H9 (cell line): Measurements from ENCODE around the gene ZBTB43. TPM values are rescaled to one million over a fixed set of nuclear protein-coding genes. Genes with fewer than 3 reads are reported as not detected.

ENCODE experiments used
- DNase-seq: peaks from one replicate; pipeline ENCODE4 v3.0.0-alpha.2; 2017
- H2AFZ ChIP-seq: one replicate; pipeline ENCODE4 v1.6.1; 2013; ENCODE audit warnings: mild to moderate bottlenecking, low read length, control low read depth, moderate library complexity
- H2AK5ac ChIP-seq: 2 replicates; pipeline ENCODE4 v1.6.1; 2013; ENCODE audit warnings: low read length, control low read depth, mixed read lengths; ENCODE audit not compliant: insufficient read length
- H2BK120ac ChIP-seq: one replicate; pipeline ENCODE4 v1.6.1; 2013; ENCODE audit warnings: low read depth, mild to moderate bottlenecking, low read length, control low read depth, inconsistent platforms; ENCODE audit not compliant: poor library complexity, severe bottlenecking
- H2BK12ac ChIP-seq: 2 replicates; pipeline ENCODE4 v1.6.1; 2013; ENCODE audit warnings: low read length, control low read depth, mixed read lengths, low read depth; ENCODE audit not compliant: insufficient read length
- H2BK15ac ChIP-seq: 2 replicates; pipeline ENCODE4 v1.6.1; 2013; ENCODE audit warnings: low read depth, low read length, control low read depth
- H2BK20ac ChIP-seq: one replicate; pipeline ENCODE4 v1.6.1; 2013; ENCODE audit warnings: low read depth, mild to moderate bottlenecking, low read length, control low read depth, inconsistent platforms; ENCODE audit not compliant: poor library complexity, severe bottlenecking
- H2BK5ac ChIP-seq: 2 replicates; pipeline ENCODE4 v1.6.1; 2013; ENCODE audit warnings: low read length, control low read depth, mixed read lengths; ENCODE audit not compliant: insufficient read length
- H3K14ac ChIP-seq: 2 replicates; pipeline ENCODE4 v1.6.1; 2013; ENCODE audit warnings: low read length, control low read depth; ENCODE audit not compliant: insufficient read depth
- H3K18ac ChIP-seq: 2 replicates; pipeline ENCODE4 v1.6.1; 2013; ENCODE audit warnings: low read depth, mild to moderate bottlenecking, mixed read lengths, low read length, control low read depth; ENCODE audit not compliant: insufficient read length
- H3K23ac ChIP-seq: 2 replicates; pipeline ENCODE4 v1.6.1; 2013; ENCODE audit warnings: low read length, control low read depth, mixed read lengths, low read depth; ENCODE audit not compliant: insufficient read length
- H3K23me2 ChIP-seq: 2 replicates; pipeline ENCODE4 v1.6.1; 2013; ENCODE audit warnings: low read depth, mild to moderate bottlenecking, mixed read lengths, low read length, control low read depth; ENCODE audit not compliant: insufficient read length, poor library complexity, severe bottlenecking
- H3K27ac ChIP-seq: 2 replicates; pipeline ENCODE4 v1.5.1; 2013; ENCODE audit warnings: low read length, control low read depth, mixed read lengths, low read depth; ENCODE audit not compliant: insufficient read length
- H3K27me3 ChIP-seq: 2 replicates; pipeline ENCODE4 v1.6.1; 2013; ENCODE audit warnings: low read length, control low read depth, inconsistent platforms; ENCODE audit not compliant: insufficient read depth
- H3K4ac ChIP-seq: 2 replicates; pipeline ENCODE4 v1.6.1; 2013; ENCODE audit warnings: low read depth, mild to moderate bottlenecking, control low read depth, inconsistent platforms, low read length, moderate library complexity
- H3K4me1 ChIP-seq: 2 replicates; pipeline ENCODE4 v1.6.1; 2013; ENCODE audit warnings: low read length, control low read depth, inconsistent platforms; ENCODE audit not compliant: insufficient read depth
- H3K4me2 ChIP-seq: 2 replicates; pipeline ENCODE4 v1.6.1; 2013; ENCODE audit warnings: low read length, control low read depth, mixed read lengths; ENCODE audit not compliant: insufficient read length, insufficient read depth
- H3K56ac ChIP-seq: 2 replicates; pipeline ENCODE4 v1.6.1; 2013; ENCODE audit warnings: low read depth, mild to moderate bottlenecking, mixed read lengths, low read length, control low read depth; ENCODE audit not compliant: insufficient read length
- H3K79me1 ChIP-seq: 2 replicates; pipeline ENCODE4 v1.6.1; 2013; ENCODE audit warnings: low read depth, mild to moderate bottlenecking, moderate library complexity, low read length, control low read depth, inconsistent platforms; ENCODE audit not compliant: insufficient read depth, poor library complexity, severe bottlenecking
- H3K79me2 ChIP-seq: 2 replicates; pipeline ENCODE4 v1.6.1; 2013; ENCODE audit warnings: low read length, control low read depth, inconsistent platforms; ENCODE audit not compliant: insufficient read depth
- H3K9ac ChIP-seq: 2 replicates; pipeline ENCODE4 v1.6.1; 2013; ENCODE audit warnings: low read length, control low read depth, mixed read lengths; ENCODE audit not compliant: insufficient read length; ENCODE audit errors: extremely low read depth
- H3K9me3 ChIP-seq: one replicate; pipeline ENCODE4 v1.6.1; 2013; ENCODE audit warnings: low read depth, low read length, inconsistent platforms; ENCODE audit not compliant: control insufficient read depth
- H3T11ph ChIP-seq: one replicate; pipeline ENCODE4 v1.6.1; 2013; ENCODE audit warnings: mild to moderate bottlenecking, low read length, control low read depth, inconsistent platforms
- H4K20me1 ChIP-seq: one replicate; pipeline ENCODE4 v1.6.1; 2013; ENCODE audit not compliant: control insufficient read depth, insufficient read length, insufficient read depth
- H4K5ac ChIP-seq: 2 replicates; pipeline ENCODE4 v1.6.1; 2013; ENCODE audit warnings: low read depth, mild to moderate bottlenecking, mixed read lengths, low read length, control low read depth; ENCODE audit not compliant: insufficient read length
- H4K8ac ChIP-seq: replicated peaks from 2 replicates; pipeline ENCODE4 v1.6.1; 2013; ENCODE audit warnings: low read length, control low read depth, mixed read lengths, low read depth; ENCODE audit not compliant: insufficient read length
- H4K91ac ChIP-seq: 2 replicates; pipeline ENCODE4 v1.6.1; 2013; ENCODE audit warnings: low read depth, mild to moderate bottlenecking, moderate library complexity, mixed read lengths, low read length, control low read depth; ENCODE audit not compliant: insufficient read length
- H3K27ac Mint-ChIP-seq, 3 experiments: 2 replicates in 2 of 3; 3 replicates in 1 of 3; pipeline ENCODE4 v1.8.0; 2020 to 2021; ENCODE audit warnings: mixed read lengths in 3 of 3, mild to moderate bottlenecking in 1 of 3, moderate library complexity in 1 of 3
- H3K27me3 Mint-ChIP-seq: 2 replicates; pipeline ENCODE4 v1.8.0; 2021; ENCODE audit warnings: low read depth, mild to moderate bottlenecking, moderate library complexity, mixed read lengths
- H3K36me3 Mint-ChIP-seq, 3 experiments: 2 replicates in 2 of 3; 3 replicates in 1 of 3; pipeline ENCODE4 v1.8.0; 2020 to 2021; ENCODE audit warnings: low read depth in 3 of 3, mixed read lengths in 3 of 3; ENCODE audit not compliant: insufficient read depth in 1 of 3
- H3K4me1 Mint-ChIP-seq, 2 experiments: 2 replicates each; pipeline ENCODE4 v1.8.0; 2020; ENCODE audit warnings: mixed read lengths in 2 of 2
- H3K4me3 Mint-ChIP-seq, 2 experiments: 2 replicates in 1 of 2; 3 replicates in 1 of 2; pipeline ENCODE4 v1.8.0; 2020 to 2021; ENCODE audit warnings: mild to moderate bottlenecking in 2 of 2, mixed read lengths in 2 of 2, moderate library complexity in 1 of 2
- H3K9me3 Mint-ChIP-seq, 2 experiments: 2 replicates in 1 of 2; 3 replicates in 1 of 2; pipeline ENCODE4 v1.8.0; 2020; ENCODE audit warnings: mild to moderate bottlenecking in 2 of 2, mixed read lengths in 2 of 2, moderate library complexity in 1 of 2
- WGBS: extraction: QIAGEN DNeasy Blood & Tissue Kit; methylation state at CpG from one replicate; pipeline ENCODE4 v1.1.7; 2013; ENCODE audit warnings: missing lambda C conversion rate, low lambda C conversion rate, mixed read lengths; ENCODE audit not compliant: insufficient read length; ENCODE audit errors: extremely low coverage; 5-methylcytosine and 5-hydroxymethylcytosine counted together
- total RNA-seq: library from RNA; stranded (reverse); gene quantifications from 2 replicates; pipeline ENCODE4 v1.2.1, GENCODE V29; 2021
- TF ChIP-seq, protein P1 (sequence below): fragments of 200-600 bp; sonication (generic); conservative IDR thresholded peaks from 3 replicates; pipeline ENCODE4 v1.8.0; 2021; ENCODE audit warnings: antibody characterized with exemption, mild to moderate bottlenecking

Gene ZBTB43
- total RNA-seq, 1 experiment from 2014 or later = 15.7 TPM

DNA sequence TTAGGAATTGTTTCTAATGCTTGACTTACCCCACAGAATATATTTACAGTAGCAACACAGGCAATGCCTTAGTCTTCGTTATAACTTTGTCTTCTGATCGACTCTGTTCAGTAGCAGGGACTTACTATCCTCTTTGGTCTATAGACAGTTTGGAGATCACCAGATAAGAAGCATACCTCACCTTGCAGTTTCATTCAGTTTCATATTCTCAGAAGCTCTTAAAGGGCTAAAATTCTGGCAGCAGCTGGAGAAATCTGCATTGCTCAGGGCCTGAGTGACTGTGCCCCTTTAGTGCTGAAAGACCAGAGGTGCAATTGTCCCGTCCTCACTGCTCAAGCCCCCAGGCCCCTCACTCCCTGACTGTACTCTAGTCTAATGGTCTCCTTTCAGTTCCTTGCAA, 26.0 kb downstream of the ZBTB43 start:
- Histone ChIP-seq H3K79me2 (no peaks in the 10 kb centered on the region), H4K8ac (no peak overlapping the region)

More for the DNA sequence above, 26.0 kb downstream of the ZBTB43 start:
- no peak overlapping the region for H3K4me2 ChIP-seq
- H3K23ac ChIP-seq = no peak overlapping the region
- no peak for DNase-seq
- Mint-ChIP-seq H3K36me3 (peaks cover 15 to 44% (median 32%) of the 10 kb centered on the region in 3 experiments), H3K4me1 (no peaks in the 10 kb centered on the region), H3K27me3 (no peaks in the 10 kb centered on the region; the same call in 1 of the 2 replicates), H3K4me3 (no peak overlapping the region), H3K27ac (peak overlapping the region in 1 of 3 experiments; percentile 54; a peak in 1 of 7 replicates), H3K9me3 (no peaks in the 10 kb centered on the region)
- H3K27me3 ChIP-seq = no peaks in the 10 kb centered on the region
- no peak overlapping the region for H2BK15ac ChIP-seq
- no peak overlapping the region for H3K27ac ChIP-seq
- TF ChIP-seq, protein P1, sequence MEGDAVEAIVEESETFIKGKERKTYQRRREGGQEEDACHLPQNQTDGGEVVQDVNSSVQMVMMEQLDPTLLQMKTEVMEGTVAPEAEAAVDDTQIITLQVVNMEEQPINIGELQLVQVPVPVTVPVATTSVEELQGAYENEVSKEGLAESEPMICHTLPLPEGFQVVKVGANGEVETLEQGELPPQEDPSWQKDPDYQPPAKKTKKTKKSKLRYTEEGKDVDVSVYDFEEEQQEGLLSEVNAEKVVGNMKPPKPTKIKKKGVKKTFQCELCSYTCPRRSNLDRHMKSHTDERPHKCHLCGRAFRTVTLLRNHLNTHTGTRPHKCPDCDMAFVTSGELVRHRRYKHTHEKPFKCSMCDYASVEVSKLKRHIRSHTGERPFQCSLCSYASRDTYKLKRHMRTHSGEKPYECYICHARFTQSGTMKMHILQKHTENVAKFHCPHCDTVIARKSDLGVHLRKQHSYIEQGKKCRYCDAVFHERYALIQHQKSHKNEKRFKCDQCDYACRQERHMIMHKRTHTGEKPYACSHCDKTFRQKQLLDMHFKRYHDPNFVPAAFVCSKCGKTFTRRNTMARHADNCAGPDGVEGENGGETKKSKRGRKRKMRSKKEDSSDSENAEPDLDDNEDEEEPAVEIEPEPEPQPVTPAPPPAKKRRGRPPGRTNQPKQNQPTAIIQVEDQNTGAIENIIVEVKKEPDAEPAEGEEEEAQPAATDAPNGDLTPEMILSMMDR = no peak
- no peaks in the 10 kb centered on the region for H3K9me3 ChIP-seq
- no peak overlapping the region for H3T11ph ChIP-seq
- no peak overlapping the region for H2AK5ac ChIP-seq
- no peak overlapping the region for H3K4ac ChIP-seq
- H2BK12ac ChIP-seq = no peak overlapping the region
- no peak overlapping the region for H3K18ac ChIP-seq
- WGBS = no CpG with 5 or more reads among the region's 3 CpGs
- H3K23me2 ChIP-seq = no peaks in the 10 kb centered on the region
- H2BK5ac ChIP-seq = no peak overlapping the region
- H3K56ac ChIP-seq = no peak overlapping the region
- no peaks in the 10 kb centered on the region for H4K20me1 ChIP-seq
- H3K4me1 ChIP-seq = no peaks in the 10 kb centered on the region
- no peaks in the 10 kb centered on the region for H3K79me1 ChIP-seq
- no peak overlapping the region for H2BK20ac ChIP-seq
- H4K91ac ChIP-seq = no peak overlapping the region
- H3K14ac ChIP-seq = no peak overlapping the region
- H4K5ac ChIP-seq = no peak overlapping the region
- no peak overlapping the region for H2BK120ac ChIP-seq
- H3K9ac ChIP-seq = no peak overlapping the region
- no peak overlapping the region for H2AFZ ChIP-seq
